ENCODE measurements around the gene PTCHD4. TPM values are rescaled to one million over a fixed set of nuclear protein-coding genes. Genes with fewer than 3 reads are reported as not detected.
A peak's percentile ranks its signal among the peaks of the same experiment; 100 is the strongest.

PTCHD4 gene
- total RNA-seq, 1 donor from 2014 or later, result 11.4 TPM

DNA sequence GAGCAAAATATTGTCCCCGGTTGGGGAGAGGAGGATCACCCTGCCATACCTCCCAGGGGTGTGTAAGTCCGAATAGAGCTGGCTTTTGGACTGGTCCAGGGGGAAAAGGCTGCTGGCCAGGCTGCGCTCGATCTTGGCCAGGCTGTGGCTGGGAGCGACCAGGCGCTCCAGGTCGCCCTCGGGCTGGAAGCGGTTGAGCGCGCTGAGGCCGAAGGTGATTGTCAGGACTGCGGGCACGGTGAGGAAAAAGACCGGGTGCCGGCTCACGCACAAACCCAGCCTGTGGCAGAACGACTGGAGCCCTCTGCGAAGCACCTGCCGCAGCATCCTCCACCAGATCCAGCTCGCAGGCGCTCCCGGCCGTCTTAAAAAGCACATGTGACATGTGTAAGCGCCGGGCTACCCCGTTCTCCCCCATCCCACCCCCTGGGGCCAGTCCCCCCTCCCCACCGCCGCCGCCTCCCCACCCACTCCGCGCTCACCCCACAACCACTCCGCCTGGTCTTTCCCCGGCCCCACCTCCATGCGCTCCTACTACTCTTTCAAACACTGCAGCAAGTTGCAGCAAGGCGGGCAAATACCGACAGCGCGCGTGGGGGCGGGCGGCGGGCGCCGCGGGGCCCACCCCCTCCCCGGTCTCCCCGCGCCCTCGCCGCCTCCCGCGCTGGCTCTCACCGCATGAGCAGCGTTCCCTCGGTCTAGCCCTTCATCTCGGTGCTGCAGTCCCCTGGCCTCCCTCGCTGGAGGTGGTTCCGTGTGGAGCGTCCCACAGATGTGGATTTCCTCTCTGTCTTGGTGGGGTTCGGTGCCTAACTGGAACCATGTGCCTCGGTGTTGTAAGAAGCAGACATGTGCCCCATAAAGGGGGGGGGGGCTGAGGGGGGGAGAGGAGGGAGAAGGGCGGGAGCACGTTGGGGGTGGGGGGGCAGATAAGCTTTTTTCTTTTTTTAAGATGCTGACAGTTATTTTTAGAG is 42.4 kb downstream of the PTCHD4 start:
- Histone ChIP-seq H4K20me1 (ENCODE audit: insufficient read depth, low read length) (peaks cover 41% of the 10 kb centered on the region), H3K36me3 (ENCODE audit: insufficient read depth, low read length) (no peaks in the 10 kb centered on the region), H3K79me2 (ENCODE audit: insufficient read depth, low read length) (no peaks in the 10 kb centered on the region), H3K4me3 (ENCODE audit: insufficient read depth, low read depth, low read length) (no peak overlapping the region), H3K4me1 (ENCODE audit: insufficient read depth, low read length) (no peaks in the 10 kb centered on the region), H3K27ac (ENCODE audit: low read depth, low read length) (no peak overlapping the region), H3K9ac (ENCODE audit: low read length) (no peak overlapping the region), H3K9me3 (ENCODE audit: insufficient read depth, low read depth, low read length) (no peaks in the 10 kb centered on the region), H3K27me3 (ENCODE audit: insufficient read depth, low read length) (peaks cover 9% of the 10 kb centered on the region), H3K4me2 (ENCODE audit: low read length) (peak overlapping the region; percentile 80), H2AFZ (ENCODE audit: low read depth, low read length) (no peak overlapping the region)
- no peak for DNase-seq (ENCODE audit: low read depth)
- TF ChIP-seq, protein P1, sequence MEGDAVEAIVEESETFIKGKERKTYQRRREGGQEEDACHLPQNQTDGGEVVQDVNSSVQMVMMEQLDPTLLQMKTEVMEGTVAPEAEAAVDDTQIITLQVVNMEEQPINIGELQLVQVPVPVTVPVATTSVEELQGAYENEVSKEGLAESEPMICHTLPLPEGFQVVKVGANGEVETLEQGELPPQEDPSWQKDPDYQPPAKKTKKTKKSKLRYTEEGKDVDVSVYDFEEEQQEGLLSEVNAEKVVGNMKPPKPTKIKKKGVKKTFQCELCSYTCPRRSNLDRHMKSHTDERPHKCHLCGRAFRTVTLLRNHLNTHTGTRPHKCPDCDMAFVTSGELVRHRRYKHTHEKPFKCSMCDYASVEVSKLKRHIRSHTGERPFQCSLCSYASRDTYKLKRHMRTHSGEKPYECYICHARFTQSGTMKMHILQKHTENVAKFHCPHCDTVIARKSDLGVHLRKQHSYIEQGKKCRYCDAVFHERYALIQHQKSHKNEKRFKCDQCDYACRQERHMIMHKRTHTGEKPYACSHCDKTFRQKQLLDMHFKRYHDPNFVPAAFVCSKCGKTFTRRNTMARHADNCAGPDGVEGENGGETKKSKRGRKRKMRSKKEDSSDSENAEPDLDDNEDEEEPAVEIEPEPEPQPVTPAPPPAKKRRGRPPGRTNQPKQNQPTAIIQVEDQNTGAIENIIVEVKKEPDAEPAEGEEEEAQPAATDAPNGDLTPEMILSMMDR (IDR thresholded peaks at IDR 0.05; ENCODE audit: insufficient read depth, low read depth, low read length), result no peak
- TF ChIP-seq EZH2 (IDR thresholded peaks at IDR 0.05; ENCODE audit: insufficient read depth, low read length), result no peak
- FAIRE-seq, result no peak
- peak overlapping the region; percentile 29 for H3K27ac Mint-ChIP-seq (ENCODE audit: unreplicated experiment)
- peak overlapping the region; percentile 73 for H3K4me3 Mint-ChIP-seq (ENCODE audit: unreplicated experiment)
- H3K4me1 Mint-ChIP-seq (ENCODE audit: low read depth, unreplicated experiment), result peaks cover 16% of the 10 kb centered on the region
- H3K36me3 Mint-ChIP-seq (ENCODE audit: low read depth, unreplicated experiment), result no peaks in the 10 kb centered on the region
- H3K27me3 Mint-ChIP-seq (ENCODE audit: low read depth, unreplicated experiment), result no peaks in the 10 kb centered on the region
- no peaks in the 10 kb centered on the region for H3K9me3 Mint-ChIP-seq (ENCODE audit: unreplicated experiment)

DNA sequence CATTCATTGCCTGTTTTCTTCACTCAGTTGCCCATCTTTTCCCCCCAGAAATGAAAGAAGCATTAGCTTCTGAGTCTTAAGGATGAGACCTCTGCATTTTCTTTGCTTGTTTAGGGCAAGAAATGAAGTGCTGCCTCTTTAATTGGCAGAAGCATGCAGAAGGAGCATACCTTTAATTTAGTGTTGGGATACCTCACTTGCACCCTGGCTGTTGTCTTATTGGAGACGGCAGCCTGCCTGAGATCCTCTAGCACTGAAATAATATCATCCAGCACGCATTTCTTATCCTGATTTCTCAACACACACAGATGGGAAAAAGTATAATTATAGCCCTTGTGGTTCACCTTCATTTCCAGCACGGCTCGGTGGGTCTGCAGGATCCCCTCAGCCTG is 43.1 kb downstream of the PTCHD4 start:
- FAIRE-seq (no peak), DNase-seq (ENCODE audit: low read depth) (no peak)
- Histone ChIP-seq H3K4me1 (ENCODE audit: insufficient read depth, low read length) (no peaks in the 10 kb centered on the region), H3K79me2 (ENCODE audit: insufficient read depth, low read length) (no peaks in the 10 kb centered on the region), H3K27me3 (ENCODE audit: insufficient read depth, low read length) (peaks cover 9% of the 10 kb centered on the region), H3K4me3 (ENCODE audit: insufficient read depth, low read depth, low read length) (no peak overlapping the region), H3K9me3 (ENCODE audit: insufficient read depth, low read depth, low read length) (no peaks in the 10 kb centered on the region), H3K4me2 (ENCODE audit: low read length) (peak overlapping the region; percentile 80), H2AFZ (ENCODE audit: low read depth, low read length) (no peak overlapping the region), H4K20me1 (ENCODE audit: insufficient read depth, low read length) (peaks cover 34% of the 10 kb centered on the region), H3K27ac (ENCODE audit: low read depth, low read length) (no peak overlapping the region), H3K36me3 (ENCODE audit: insufficient read depth, low read length) (no peaks in the 10 kb centered on the region), H3K9ac (ENCODE audit: low read length) (no peak overlapping the region)
- Mint-ChIP-seq H3K4me3 (ENCODE audit: unreplicated experiment) (peak overlapping the region; percentile 60), H3K9me3 (ENCODE audit: unreplicated experiment) (no peaks in the 10 kb centered on the region), H3K27me3 (ENCODE audit: low read depth, unreplicated experiment) (no peaks in the 10 kb centered on the region), H3K4me1 (ENCODE audit: low read depth, unreplicated experiment) (peaks cover 16% of the 10 kb centered on the region), H3K36me3 (ENCODE audit: low read depth, unreplicated experiment) (no peaks in the 10 kb centered on the region), H3K27ac (ENCODE audit: unreplicated experiment) (peak overlapping the region; percentile 4)
- TF ChIP-seq, protein P1 (IDR thresholded peaks at IDR 0.05; ENCODE audit: insufficient read depth, low read depth, low read length), result no peak
- TF ChIP-seq EZH2 (IDR thresholded peaks at IDR 0.05; ENCODE audit: insufficient read depth, low read length), result no peak
